Trophoblast cell (in vitro differentiated cells and primary cell): ENCODE data around the gene SGF29.
"Not testable (repeated sequence)": the region's sequence is repeated elsewhere in the genome, so short reads cannot be mapped to it uniquely, and the experiment has no call there.

Experiments
- DNase-seq, 2 donors: peaks; one replicate each; pipeline ENCODE4 v3.0.0-alpha.2; 2016
- H2AFZ ChIP-seq: 2 replicates; pipeline ENCODE4 v1.6.1; 2013; ENCODE audit warnings: low read length, moderate library complexity, mild to moderate bottlenecking; ENCODE audit not compliant: insufficient read depth, poor library complexity
- H2AK5ac ChIP-seq: 2 replicates; pipeline ENCODE4 v1.6.1; 2013; ENCODE audit warnings: mild to moderate bottlenecking, low read length
- H2BK120ac ChIP-seq: 2 replicates; pipeline ENCODE4 v1.6.1; 2013; ENCODE audit warnings: low read length, mild to moderate bottlenecking, moderate library complexity; ENCODE audit not compliant: insufficient read depth, poor library complexity
- H2BK12ac ChIP-seq: 2 replicates; pipeline ENCODE4 v1.6.1; 2013; ENCODE audit warnings: mild to moderate bottlenecking, low read length, moderate library complexity
- H2BK5ac ChIP-seq: 2 replicates; pipeline ENCODE4 v1.6.1; 2013; ENCODE audit warnings: low read length, low read depth, moderate library complexity, mild to moderate bottlenecking; ENCODE audit not compliant: poor library complexity
- H3K14ac ChIP-seq: 2 replicates; pipeline ENCODE4 v1.6.1; 2013; ENCODE audit warnings: mild to moderate bottlenecking, low read length
- H3K18ac ChIP-seq: 2 replicates; pipeline ENCODE4 v1.6.1; 2013; ENCODE audit warnings: mild to moderate bottlenecking, low read length
- H3K23ac ChIP-seq: 2 replicates; pipeline ENCODE4 v1.6.1; 2013; ENCODE audit warnings: low read length
- H3K27ac ChIP-seq: 2 replicates; pipeline ENCODE4 v1.5.1; 2013; ENCODE audit warnings: low read depth, mild to moderate bottlenecking, inconsistent platforms, low read length, moderate library complexity
- H3K27me3 ChIP-seq: 2 replicates; pipeline ENCODE4 v1.6.1; 2013; ENCODE audit warnings: inconsistent platforms, mild to moderate bottlenecking, low read length, moderate library complexity; ENCODE audit not compliant: insufficient read depth
- H3K36me3 ChIP-seq, 2 experiments: 1 replicate in 1 of 2; 2 replicates in 1 of 2; pipeline ENCODE4 v1.6.1; 2013; ENCODE audit warnings: low read length in 2 of 2, mild to moderate bottlenecking in 2 of 2, moderate library complexity in 1 of 2; ENCODE audit not compliant: insufficient read depth in 2 of 2, control insufficient read depth in 1 of 2
- H3K4ac ChIP-seq: 2 replicates; pipeline ENCODE4 v1.6.1; 2013; ENCODE audit warnings: low read depth, mild to moderate bottlenecking, low read length, moderate library complexity
- H3K4me1 ChIP-seq, 2 experiments: 1 replicate in 1 of 2; 2 replicates in 1 of 2; pipeline ENCODE4 v1.6.1; 2013; ENCODE audit warnings: low read length in 2 of 2, mild to moderate bottlenecking in 2 of 2, moderate library complexity in 1 of 2; ENCODE audit not compliant: insufficient read depth in 2 of 2, control insufficient read depth in 1 of 2
- H3K4me2 ChIP-seq: 2 replicates; pipeline ENCODE4 v1.6.1; 2013; ENCODE audit warnings: inconsistent platforms, mild to moderate bottlenecking, low read length, moderate library complexity
- H3K4me3 ChIP-seq: 2 replicates; pipeline ENCODE4 v1.5.1; 2013; ENCODE audit warnings: mild to moderate bottlenecking, low read depth, low read length, inconsistent platforms
- H3K79me1 ChIP-seq: one replicate; pipeline ENCODE4 v1.6.1; 2013; ENCODE audit warnings: low read length
- H3K79me2 ChIP-seq: 2 replicates; pipeline ENCODE4 v1.6.1; 2013; ENCODE audit warnings: low read length, mild to moderate bottlenecking; ENCODE audit not compliant: control insufficient read depth, insufficient read depth, poor library complexity
- H3K9ac ChIP-seq: 2 replicates; pipeline ENCODE4 v1.6.1; 2013; ENCODE audit warnings: mild to moderate bottlenecking, low read length
- H3K9me3 ChIP-seq: 2 replicates; pipeline ENCODE4 v1.6.1; 2013; ENCODE audit warnings: low read depth, mild to moderate bottlenecking, control low read depth, inconsistent platforms, low read length; ENCODE audit not compliant: insufficient read depth
- H4K12ac ChIP-seq: 2 replicates; pipeline ENCODE4 v1.6.1; 2013; ENCODE audit warnings: low read depth, mild to moderate bottlenecking, low read length, moderate library complexity
- H4K8ac ChIP-seq: 2 replicates; pipeline ENCODE4 v1.6.1; 2013; ENCODE audit warnings: low read depth, mild to moderate bottlenecking, low read length, moderate library complexity
- H4K91ac ChIP-seq: one replicate; pipeline ENCODE4 v1.6.1; 2013; ENCODE audit warnings: low read depth, mild to moderate bottlenecking, low read length, moderate library complexity
- WGBS: extraction: QIAGEN DNeasy Blood & Tissue Kit; methylation state at CpG from one replicate; pipeline ENCODE4 v1.1.7; 2013; ENCODE audit warnings: missing lambda C conversion rate; ENCODE audit not compliant: insufficient read length, insufficient coverage; ENCODE audit errors: extremely low coverage; 5-methylcytosine and 5-hydroxymethylcytosine counted together

SGF29 gene

DNA sequence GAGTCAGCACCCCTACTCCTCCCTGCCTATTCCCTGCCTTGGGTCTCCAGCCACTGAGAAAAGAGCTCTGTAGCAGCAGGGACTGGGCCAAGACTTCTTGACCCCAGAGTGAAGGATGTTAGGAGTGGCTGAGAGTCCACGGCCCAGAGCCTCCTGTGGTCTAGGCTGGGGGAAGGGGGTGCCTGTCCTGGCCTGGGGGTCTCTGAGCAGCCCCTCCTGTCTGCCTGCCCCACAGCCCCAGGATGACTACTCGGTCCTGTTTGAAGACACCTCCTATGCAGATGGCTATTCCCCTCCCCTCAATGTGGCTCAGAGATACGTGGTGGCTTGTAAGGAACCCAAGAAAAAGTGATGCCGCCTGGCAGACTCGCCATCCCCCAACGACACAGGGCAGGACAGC, 37.6 kb downstream of the SGF29 start:
- Histone ChIP-seq H3K9ac (no peak overlapping the region), H3K4ac (no peak overlapping the region), H2AK5ac (no peak overlapping the region), H3K23ac (no peak overlapping the region), H2BK5ac (no peak overlapping the region), H3K27me3 (no peaks in the 10 kb centered on the region), H4K8ac (no peak overlapping the region), H2BK12ac (no peak overlapping the region), H3K18ac (no peak overlapping the region), H3K27ac (no peak overlapping the region), H3K36me3 (peaks cover 25 to 31% of the 10 kb centered on the region in 2 experiments), H3K4me3 (no peak overlapping the region), H3K79me2 (no peaks in the 10 kb centered on the region), H3K4me2 (no peak overlapping the region), H4K91ac (no peak overlapping the region), H4K12ac (no peak overlapping the region), H2BK120ac (no peak overlapping the region), H3K4me1 (peaks cover 0 to 2% of the 10 kb centered on the region in 2 experiments), H3K9me3 (no peaks in the 10 kb centered on the region), H2AFZ (no peak overlapping the region), H3K14ac (no peak overlapping the region), H3K79me1 (no peaks in the 10 kb centered on the region)
- DNase-seq: no peak
- no CpG with 5 or more reads among the region's 6 CpGs for WGBS

DNA sequence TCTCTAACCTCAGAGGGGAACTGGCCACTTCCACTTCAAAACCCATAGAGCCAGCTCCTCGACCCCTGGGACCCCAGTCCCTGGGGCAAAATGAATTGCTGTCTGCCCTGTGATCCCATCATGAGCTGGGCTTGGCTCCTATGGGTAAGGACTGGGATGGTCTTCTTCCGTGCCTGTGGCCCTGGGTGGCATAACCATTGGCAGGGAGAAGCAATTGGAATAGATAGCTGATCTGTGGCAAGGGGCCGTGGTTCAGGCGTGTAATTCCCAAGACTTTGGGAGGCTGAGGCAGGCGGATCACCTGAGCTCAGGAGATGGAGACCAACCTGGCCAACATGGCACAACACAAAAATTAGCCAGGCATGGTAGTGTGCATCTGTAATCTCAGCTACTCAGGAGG, 38.8 kb downstream of the SGF29 start:
- peaks cover 2 to 3% of the 10 kb centered on the region in 2 experiments for H3K4me1 ChIP-seq

DNA sequence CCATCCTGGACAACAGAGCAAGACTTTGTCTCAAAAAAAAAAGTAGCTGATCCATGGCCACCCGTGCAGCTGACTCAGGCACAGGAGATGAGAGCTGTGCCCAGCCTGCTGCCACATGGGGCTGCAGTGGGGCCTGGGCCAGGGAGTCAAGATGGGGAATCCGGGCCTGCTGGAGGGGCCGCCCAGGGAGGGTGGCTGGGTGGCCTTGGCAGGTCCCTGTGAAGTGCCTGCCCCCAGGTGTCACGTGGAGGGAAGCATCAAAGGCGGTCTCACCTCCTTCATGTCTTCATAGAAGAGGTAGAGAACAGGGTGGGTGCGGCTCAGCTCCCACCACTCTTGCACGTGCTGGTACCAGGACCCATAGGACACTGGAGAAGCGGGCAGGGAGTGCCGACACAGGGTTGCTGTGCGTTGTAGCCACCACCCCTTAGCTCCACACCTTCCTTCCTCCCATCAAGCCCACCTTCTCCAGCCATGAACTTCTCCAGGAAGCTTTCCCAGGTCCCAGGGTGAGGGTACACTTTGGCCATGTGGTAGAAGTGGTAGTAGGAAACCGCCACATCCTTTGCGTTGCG, 39.3 kb downstream of the SGF29 start:
- Histone ChIP-seq H4K91ac (no peak overlapping the region), H3K18ac (no peak overlapping the region), H3K4me2 (no peak overlapping the region), H3K79me2 (no peaks in the 10 kb centered on the region), H3K14ac (no peak overlapping the region), H3K23ac (no peak overlapping the region), H3K36me3 (peaks cover 25 to 28% of the 10 kb centered on the region in 2 experiments), H3K9ac (no peak overlapping the region), H3K79me1 (no peaks in the 10 kb centered on the region), H3K27ac (no peak overlapping the region), H4K8ac (no peak overlapping the region), H3K4ac (no peak overlapping the region), H2AFZ (no peak overlapping the region), H2AK5ac (no peak overlapping the region), H2BK5ac (no peak overlapping the region), H2BK12ac (no peak overlapping the region), H4K12ac (no peak overlapping the region), H2BK120ac (no peak overlapping the region), H3K27me3 (no peaks in the 10 kb centered on the region), H3K4me1 (peaks cover 2 to 3% of the 10 kb centered on the region in 2 experiments), H3K9me3 (no peaks in the 10 kb centered on the region), H3K4me3 (no peak overlapping the region)
- no CpG with 5 or more reads among the region's 13 CpGs for WGBS
- no peak for DNase-seq

More for the DNA sequence above, 38.8 kb downstream of the SGF29 start:
- no peak overlapping the region for H3K18ac ChIP-seq
- H3K23ac ChIP-seq: no peak overlapping the region
- no peaks in the 10 kb centered on the region for H3K79me1 ChIP-seq
- no peak overlapping the region for H2AK5ac ChIP-seq
- WGBS: no CpG with 5 or more reads among the region's 5 CpGs
- H3K4me3 ChIP-seq: no peak overlapping the region
- H3K4me2 ChIP-seq: no peak overlapping the region
- no peak overlapping the region for H3K14ac ChIP-seq
- no peaks in the 10 kb centered on the region for H3K27me3 ChIP-seq
- no peak overlapping the region for H4K91ac ChIP-seq
- no peak overlapping the region for H2AFZ ChIP-seq
- H4K12ac ChIP-seq: no peak overlapping the region
- H3K9me3 ChIP-seq: no peaks in the 10 kb centered on the region
- H3K4ac ChIP-seq: no peak overlapping the region
- H2BK12ac ChIP-seq: no peak overlapping the region
- no peak for DNase-seq
- H3K79me2 ChIP-seq: no peaks in the 10 kb centered on the region
- no peak overlapping the region for H2BK120ac ChIP-seq
- no peak overlapping the region for H3K9ac ChIP-seq
- H3K36me3 ChIP-seq: peaks cover 25 to 28% of the 10 kb centered on the region in 2 experiments
- H3K27ac ChIP-seq: no peak overlapping the region
- H2BK5ac ChIP-seq: no peak overlapping the region
- H4K8ac ChIP-seq: no peak overlapping the region

DNA sequence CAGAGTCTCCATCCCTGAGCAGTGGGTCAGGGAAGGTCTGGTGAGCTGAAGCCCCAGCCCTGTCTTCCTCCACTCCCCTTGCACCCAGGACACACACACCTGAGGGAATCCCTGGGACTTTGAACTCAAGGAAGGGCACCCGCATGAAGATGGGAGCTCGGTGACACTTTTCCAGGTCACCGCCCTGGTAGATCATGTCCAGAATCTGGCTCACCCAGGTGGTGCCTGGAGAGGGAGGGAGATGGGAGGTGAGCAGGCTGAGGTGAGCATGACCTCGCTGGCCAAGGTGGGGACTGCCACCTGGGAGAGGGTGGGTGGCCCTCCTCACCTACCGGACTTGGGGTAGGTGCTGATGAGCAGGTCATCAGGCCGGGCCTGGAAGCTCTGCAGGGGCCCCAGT, 41.7 kb downstream of the SGF29 start:
- not testable (repeated sequence) for H3K9ac ChIP-seq, H3K4me3 ChIP-seq, H4K91ac ChIP-seq, H2BK120ac ChIP-seq, H2AFZ ChIP-seq, H3K4me1 ChIP-seq, H2AK5ac ChIP-seq, H3K79me2 ChIP-seq, H3K4ac ChIP-seq, H2BK12ac ChIP-seq, H3K27me3 ChIP-seq, H4K8ac ChIP-seq, H4K12ac ChIP-seq, H3K14ac ChIP-seq, H3K23ac ChIP-seq, H3K79me1 ChIP-seq, H3K4me2 ChIP-seq, H2BK5ac ChIP-seq, H3K27ac ChIP-seq, H3K9me3 ChIP-seq, H3K18ac ChIP-seq
- WGBS: no CpG with 5 or more reads among the region's 6 CpGs
- DNase-seq: peak in 1 of 2 donors; percentile 6
- H3K36me3 ChIP-seq: peaks cover 8 to 11% of the 10 kb centered on the region in 2 experiments
